GM19438 (cell line): ENCODE measurements around the gene INHBC.
"Not testable (repeated sequence)": the region's sequence is repeated elsewhere in the genome, so short reads cannot be mapped to it uniquely, and the experiment has no call there.

Source experiments
- ATAC-seq: cut with Tn5 transposase; IDR thresholded peaks from one replicate; pipeline ENCODE4 v1.9.1; 2021; ENCODE audit warnings: low read depth; ENCODE audit not compliant: unreplicated experiment

INHBC gene

GRCh38 chr12:57434517-57435223 is at the start of gene INHBC:
TSS of gene INHBC (plus strand) at chr12:57434784. CDS start at chr12:57434887, 103 bp downstream.
- ATAC-seq: no peak

GRCh38 chr12:57385586-57385985 is 49.0 kb upstream of the INHBC start:
- ATAC-seq: no peak

GRCh38 chr12:57386187-57386720 is 48.3 kb upstream of the INHBC start:
- no peak for ATAC-seq

GRCh38 chr12:57388425-57388824 is 46.2 kb upstream of the INHBC start:
- ATAC-seq: no peak

- no peak for ATAC-seq
Measured at GRCh38 chr12:57389033-57389432, 45.6 kb upstream of the INHBC start.

GRCh38 chr12:57390174-57390573 is 44.4 kb upstream of the INHBC start:
- no peak for ATAC-seq

- ATAC-seq: no peak
Measured at GRCh38 chr12:57395121-57395520, 39.5 kb upstream of the INHBC start.

GRCh38 chr12:57397441-57397840 is 37.1 kb upstream of the INHBC start:
- ATAC-seq: no peak

- not testable (repeated sequence) for ATAC-seq
Measured at GRCh38 chr12:57399718-57400463, 34.7 kb upstream of the INHBC start.

GRCh38 chr12:57401165-57401564 is 33.4 kb upstream of the INHBC start:
- no peak for ATAC-seq

GRCh38 chr12:57402156-57402555 is 32.4 kb upstream of the INHBC start:
- not testable (repeated sequence) for ATAC-seq

GRCh38 chr12:57404966-57405640 is 29.5 kb upstream of the INHBC start:
- no peak for ATAC-seq

GRCh38 chr12:57410534-57410933 is 24.1 kb upstream of the INHBC start:
- no peak for ATAC-seq

- ATAC-seq: not testable (repeated sequence)
Measured at GRCh38 chr12:57414160-57414559, 20.4 kb upstream of the INHBC start.

- ATAC-seq: no peak
Measured at GRCh38 chr12:57415088-57415487, 19.5 kb upstream of the INHBC start.

- ATAC-seq: no peak
Measured at GRCh38 chr12:57416039-57416996, 18.3 kb upstream of the INHBC start.

- ATAC-seq: no peak
Measured at GRCh38 chr12:57418255-57418654, 16.3 kb upstream of the INHBC start.

GRCh38 chr12:57419495-57419894 is 15.1 kb upstream of the INHBC start:
- no peak for ATAC-seq

GRCh38 chr12:57420482-57420881 is 14.1 kb upstream of the INHBC start:
- ATAC-seq: no peak

- ATAC-seq: not testable (repeated sequence)
Measured at GRCh38 chr12:57426948-57427347, 7.6 kb upstream of the INHBC start.
